Testis (tissue), 2 donors: ENCODE results near the gene COIL.
"Not testable (repeated sequence)": the region's sequence is repeated elsewhere in the genome, so short reads cannot be mapped to it uniquely, and the experiment has no call there.

ENCODE experiments used
- POLR2A ChIP-seq: fragments of 450-650 bp; IDR thresholded peaks from one replicate; pipeline ENCODE4 v1.6.1; 2017; ENCODE audit warnings: antibody characterized with exemption, mild to moderate bottlenecking, moderate library complexity
- TF ChIP-seq, protein P1 (sequence below), 3 experiments: fragments of 450-650 bp in 2 of 3; fragments of 200-600 bp in 1 of 3; sonication (generic) in 1 of 3; IDR thresholded peaks; one replicate each; pipeline ENCODE4 v1.5.1; 2016 to 2019; ENCODE audit warnings: antibody characterized with exemption in 3 of 3, mild to moderate bottlenecking in 2 of 3, moderate library complexity in 1 of 3

DNA sequence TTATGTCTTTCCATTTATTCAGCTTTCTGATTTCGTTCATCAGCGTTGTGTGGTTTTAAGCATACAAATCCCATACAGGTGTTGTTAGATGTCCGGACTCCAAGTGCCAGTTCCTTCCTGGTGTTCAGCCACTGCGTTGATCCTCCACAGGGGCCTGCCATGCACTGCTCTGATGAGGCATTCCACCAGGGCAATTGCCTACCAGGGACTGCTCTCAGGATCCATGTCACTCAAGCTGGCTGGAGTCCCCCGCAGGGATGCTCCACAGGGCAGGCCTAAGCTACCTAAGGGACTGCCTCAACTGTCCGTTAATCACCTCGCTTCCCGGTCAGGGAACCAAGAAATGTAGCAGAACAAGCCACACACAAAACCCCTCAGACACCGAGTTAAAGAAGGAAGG lies 4.4 kb upstream of the COIL start:
- not testable (repeated sequence) for TF ChIP-seq POLR2A
- TF ChIP-seq, protein P1, sequence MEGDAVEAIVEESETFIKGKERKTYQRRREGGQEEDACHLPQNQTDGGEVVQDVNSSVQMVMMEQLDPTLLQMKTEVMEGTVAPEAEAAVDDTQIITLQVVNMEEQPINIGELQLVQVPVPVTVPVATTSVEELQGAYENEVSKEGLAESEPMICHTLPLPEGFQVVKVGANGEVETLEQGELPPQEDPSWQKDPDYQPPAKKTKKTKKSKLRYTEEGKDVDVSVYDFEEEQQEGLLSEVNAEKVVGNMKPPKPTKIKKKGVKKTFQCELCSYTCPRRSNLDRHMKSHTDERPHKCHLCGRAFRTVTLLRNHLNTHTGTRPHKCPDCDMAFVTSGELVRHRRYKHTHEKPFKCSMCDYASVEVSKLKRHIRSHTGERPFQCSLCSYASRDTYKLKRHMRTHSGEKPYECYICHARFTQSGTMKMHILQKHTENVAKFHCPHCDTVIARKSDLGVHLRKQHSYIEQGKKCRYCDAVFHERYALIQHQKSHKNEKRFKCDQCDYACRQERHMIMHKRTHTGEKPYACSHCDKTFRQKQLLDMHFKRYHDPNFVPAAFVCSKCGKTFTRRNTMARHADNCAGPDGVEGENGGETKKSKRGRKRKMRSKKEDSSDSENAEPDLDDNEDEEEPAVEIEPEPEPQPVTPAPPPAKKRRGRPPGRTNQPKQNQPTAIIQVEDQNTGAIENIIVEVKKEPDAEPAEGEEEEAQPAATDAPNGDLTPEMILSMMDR (IDR thresholded peaks at IDR 0.05): not testable (repeated sequence)
